ENCODE results near the gene NEMP1.
A peak's percentile ranks its signal among the peaks of the same experiment; 100 is the strongest.
"Not testable (repeated sequence)": the region's sequence is repeated elsewhere in the genome, so short reads cannot be mapped to it uniquely, and the experiment has no call there.

NEMP1 gene

GRCh38 chr12:57088354-57089270, 10.0 kb upstream of the NEMP1 start, which contains the start of gene NAB2:
Gene NAB2, plus strand, starts transcription at chr12:57089114. Its CDS starts 158 bp downstream, at chr12:57089272.
- Histone ChIP-seq H3K4me3 (ENCODE audit: low read length) (peak within 1 kb of the TSS; percentile 90), H3K9me3 (ENCODE audit: insufficient read depth, low read depth, low read length) (no peaks in the 10 kb centered on the region), H3K27ac (ENCODE audit: low read depth, low read length) (peak within 1 kb of the TSS; percentile 100), H3K27me3 (ENCODE audit: insufficient read depth, low read length) (no peaks in the 10 kb centered on the region), H3K36me3 (ENCODE audit: insufficient read depth, low read length) (peaks cover 25% of the 10 kb centered on the region), H3K9ac (ENCODE audit: low read depth, low read length) (peak within 1 kb of the TSS; percentile 91), H3K4me1 (ENCODE audit: insufficient read depth, low read length) (peaks cover 13% of the 10 kb centered on the region)
- under 1% methylated on average over 81 of the region's 91 CpGs for WGBS

- Histone ChIP-seq H3K9ac (ENCODE audit: low read depth, low read length) (peak overlapping the region; percentile 91), H3K27me3 (ENCODE audit: insufficient read depth, low read length) (no peaks in the 10 kb centered on the region), H3K36me3 (ENCODE audit: insufficient read depth, low read length) (peaks cover 21% of the 10 kb centered on the region), H3K4me1 (ENCODE audit: insufficient read depth, low read length) (peaks cover 10% of the 10 kb centered on the region), H3K4me3 (ENCODE audit: low read length) (peak overlapping the region; percentile 80), H3K27ac (ENCODE audit: low read depth, low read length) (peak overlapping the region; percentile 100), H3K9me3 (ENCODE audit: insufficient read depth, low read depth, low read length) (no peaks in the 10 kb centered on the region)
- under 1% methylated on average over 33 of the region's 37 CpGs for WGBS
These were observed 9.2 kb upstream of the NEMP1 start for GRCh38 chr12:57087691-57088353.

GRCh38 chr12:57087010-57087690, 8.6 kb upstream of the NEMP1 start:
- Histone ChIP-seq H3K9me3 (ENCODE audit: insufficient read depth, low read depth, low read length) (no peaks in the 10 kb centered on the region), H3K9ac (ENCODE audit: low read depth, low read length) (peak overlapping the region; percentile 81), H3K4me1 (ENCODE audit: insufficient read depth, low read length) (peaks cover 10% of the 10 kb centered on the region), H3K27me3 (ENCODE audit: insufficient read depth, low read length) (no peaks in the 10 kb centered on the region), H3K4me3 (ENCODE audit: low read length) (peak overlapping the region; percentile 80), H3K27ac (ENCODE audit: low read depth, low read length) (peak overlapping the region; percentile 100), H3K36me3 (ENCODE audit: insufficient read depth, low read length) (peaks cover 14% of the 10 kb centered on the region)
- WGBS, result under 1% methylated on average over 52 of the region's 52 CpGs

GRCh38 chr12:57086493-57087009, 8.0 kb upstream of the NEMP1 start:
- H3K27me3 ChIP-seq (ENCODE audit: insufficient read depth, low read length), result no peaks in the 10 kb centered on the region
- H3K36me3 ChIP-seq (ENCODE audit: insufficient read depth, low read length), result peaks cover 8% of the 10 kb centered on the region
- no peaks in the 10 kb centered on the region for H3K9me3 ChIP-seq (ENCODE audit: insufficient read depth, low read depth, low read length)
- peak overlapping the region; percentile 100 for H3K27ac ChIP-seq (ENCODE audit: low read depth, low read length)
- peak overlapping the region; percentile 80 for H3K4me3 ChIP-seq (ENCODE audit: low read length)
- under 1% methylated on average over 14 of the region's 14 CpGs for WGBS
- H3K4me1 ChIP-seq (ENCODE audit: insufficient read depth, low read length), result peaks cover 10% of the 10 kb centered on the region
- peak overlapping the region; percentile 60 for H3K9ac ChIP-seq (ENCODE audit: low read depth, low read length)

- H3K27ac ChIP-seq (ENCODE audit: low read depth, low read length), result peak overlapping the region; percentile 100
- no peaks in the 10 kb centered on the region for H3K9me3 ChIP-seq (ENCODE audit: insufficient read depth, low read depth, low read length)
- WGBS, result 33% methylated on average over 11 of the region's 12 CpGs
- no peaks in the 10 kb centered on the region for H3K27me3 ChIP-seq (ENCODE audit: insufficient read depth, low read length)
- H3K4me3 ChIP-seq (ENCODE audit: low read length), result peak overlapping the region; percentile 80
- peak overlapping the region; percentile 60 for H3K9ac ChIP-seq (ENCODE audit: low read depth, low read length)
- H3K4me1 ChIP-seq (ENCODE audit: insufficient read depth, low read length), result peaks cover 10% of the 10 kb centered on the region
- peaks cover 4% of the 10 kb centered on the region for H3K36me3 ChIP-seq (ENCODE audit: insufficient read depth, low read length)
These were observed 7.5 kb upstream of the NEMP1 start for GRCh38 chr12:57085999-57086492.

GRCh38 chr12:57080855-57081254, 2.3 kb upstream of the NEMP1 start:
- no peaks in the 10 kb centered on the region for H3K9me3 ChIP-seq (ENCODE audit: insufficient read depth, low read depth, low read length)
- 86% methylated on average over 1 of the region's 1 CpG for WGBS
- H3K36me3 ChIP-seq (ENCODE audit: insufficient read depth, low read length), result peaks cover 7% of the 10 kb centered on the region

GRCh38 chr12:57079821-57080220, 1.2 kb upstream of the NEMP1 start:
- Histone ChIP-seq H3K9me3 (ENCODE audit: insufficient read depth, low read depth, low read length) (no peaks in the 10 kb centered on the region), H3K27me3 (ENCODE audit: insufficient read depth, low read length) (no peaks in the 10 kb centered on the region), H3K4me1 (ENCODE audit: insufficient read depth, low read length) (peaks cover 8% of the 10 kb centered on the region; the same call in 1 of the 2 replicates), H3K9ac (ENCODE audit: low read depth, low read length) (no peak overlapping the region), H3K4me3 (ENCODE audit: low read length) (no peak overlapping the region), H3K36me3 (ENCODE audit: insufficient read depth, low read length) (peaks cover 7% of the 10 kb centered on the region), H3K27ac (ENCODE audit: low read depth, low read length) (no peak overlapping the region)
- 80% methylated on average over 1 of the region's 1 CpG for WGBS

More at GRCh38 chr12:57080855-57081254, 2.3 kb upstream of the NEMP1 start:
- no peak overlapping the region for H3K9ac ChIP-seq (ENCODE audit: low read depth, low read length)
- H3K27ac ChIP-seq (ENCODE audit: low read depth, low read length), result no peak overlapping the region
- H3K4me1 ChIP-seq (ENCODE audit: insufficient read depth, low read length), result peaks cover 12% of the 10 kb centered on the region
- no peak overlapping the region for H3K4me3 ChIP-seq (ENCODE audit: low read length)
- no peaks in the 10 kb centered on the region for H3K27me3 ChIP-seq (ENCODE audit: insufficient read depth, low read length)

GRCh38 chr12:57073566-57074450, 4.8 kb downstream of the NEMP1 start:
- H3K27me3 ChIP-seq (ENCODE audit: insufficient read depth, low read length); H3K9ac ChIP-seq (ENCODE audit: low read depth, low read length); H3K9me3 ChIP-seq (ENCODE audit: insufficient read depth, low read depth, low read length); H3K27ac ChIP-seq (ENCODE audit: low read depth, low read length); H3K4me3 ChIP-seq (ENCODE audit: low read length); H3K4me1 ChIP-seq (ENCODE audit: insufficient read depth, low read length): not testable (repeated sequence)
- peaks cover 44% of the 10 kb centered on the region for H3K36me3 ChIP-seq (ENCODE audit: insufficient read depth, low read length)
- WGBS, result 93% methylated on average over 6 of the region's 6 CpGs

GRCh38 chr12:57072661-57073060, 5.9 kb downstream of the NEMP1 start:
- Histone ChIP-seq H3K36me3 (ENCODE audit: insufficient read depth, low read length) (peaks cover 55% of the 10 kb centered on the region), H3K27me3 (ENCODE audit: insufficient read depth, low read length) (no peaks in the 10 kb centered on the region), H3K27ac (ENCODE audit: low read depth, low read length) (no peak overlapping the region), H3K4me1 (ENCODE audit: insufficient read depth, low read length) (no peaks in the 10 kb centered on the region), H3K9me3 (ENCODE audit: insufficient read depth, low read depth, low read length) (no peaks in the 10 kb centered on the region), H3K4me3 (ENCODE audit: low read length) (no peak overlapping the region), H3K9ac (ENCODE audit: low read depth, low read length) (no peak overlapping the region)
- WGBS, result 95% methylated on average over 2 of the region's 2 CpGs

- Histone ChIP-seq H3K4me1 (ENCODE audit: insufficient read depth, low read length) (no peaks in the 10 kb centered on the region), H3K9me3 (ENCODE audit: insufficient read depth, low read depth, low read length) (no peaks in the 10 kb centered on the region), H3K9ac (ENCODE audit: low read depth, low read length) (no peak overlapping the region), H3K36me3 (ENCODE audit: insufficient read depth, low read length) (peaks cover 71% of the 10 kb centered on the region), H3K27me3 (ENCODE audit: insufficient read depth, low read length) (no peaks in the 10 kb centered on the region), H3K4me3 (ENCODE audit: low read length) (no peak overlapping the region), H3K27ac (ENCODE audit: low read depth, low read length) (peak overlapping the region; percentile 3; the same call in 1 of the 2 replicates)
- 49% methylated on average over 3 of the region's 3 CpGs for WGBS
These were observed 9.1 kb downstream of the NEMP1 start for GRCh38 chr12:57069523-57069922.

All from HUES64 (cell line).